Neural cell (in vitro differentiated cells): Measurements from ENCODE around the gene PGF. TPM values are rescaled to one million over a fixed set of nuclear protein-coding genes. Genes with fewer than 3 reads are reported as not detected.

Source experiments
- H2AFZ ChIP-seq: fragments of 200-600, 300-800 bp; sonication (generic), shearing (Covaris generic); 2 replicates; pipeline ENCODE4 v1.6.0; 2014; ENCODE audit warnings: low read depth, mild to moderate bottlenecking, antibody characterized with exemption, low read length, moderate library complexity
- H3F3A ChIP-seq: fragments of 200-600 bp; shearing (Covaris generic); 2 replicates; pipeline ENCODE4 v1.6.1; 2016; ENCODE audit warnings: mild to moderate bottlenecking, moderate library complexity, mixed read lengths, antibody characterized with exemption, low read length; ENCODE audit not compliant: insufficient read depth, poor library complexity, severe bottlenecking
- H3K27ac ChIP-seq: fragments of 200-600, 300-800 bp; sonication (generic), shearing (Covaris generic); 2 replicates; pipeline ENCODE4 v1.5.1; 2014; ENCODE audit warnings: mild to moderate bottlenecking, low read length, moderate library complexity
- H3K27me3 ChIP-seq: fragments of 300-800, 200-600 bp; sonication (generic), shearing (Covaris generic); 2 replicates; pipeline ENCODE4 v1.6.0; 2014; ENCODE audit warnings: mild to moderate bottlenecking, low read depth, low read length, moderate library complexity; ENCODE audit not compliant: insufficient read depth
- H3K36me3 ChIP-seq: fragments of 300-800, 200-600 bp; sonication (generic), shearing (Covaris generic); 2 replicates; pipeline ENCODE4 v1.5.1; 2014; ENCODE audit warnings: mild to moderate bottlenecking, antibody characterized with exemption, low read length, moderate library complexity; ENCODE audit not compliant: insufficient read depth
- H3K4me2 ChIP-seq: fragments of 300-800, 200-600 bp; sonication (generic), shearing (Covaris generic); 2 replicates; pipeline ENCODE4 v1.6.0; 2014; ENCODE audit warnings: mild to moderate bottlenecking, low read length
- H3K4me3 ChIP-seq: fragments of 300-800, 200-600 bp; sonication (generic), shearing (Covaris generic); 2 replicates; pipeline ENCODE4 v1.5.1; 2014; ENCODE audit warnings: mild to moderate bottlenecking, low read length, moderate library complexity
- H3K79me2 ChIP-seq: fragments of 200-600 bp; shearing (Covaris generic); replicated peaks from 2 replicates; pipeline ENCODE4 v1.6.0; 2014; ENCODE audit warnings: mild to moderate bottlenecking, low read length, moderate library complexity; ENCODE audit not compliant: insufficient read depth
- H3K9ac ChIP-seq: fragments of 300-800, 200-600 bp; sonication (generic), shearing (Covaris generic); 2 replicates; pipeline ENCODE4 v1.6.1; 2016; ENCODE audit warnings: mild to moderate bottlenecking, low read length, mixed read lengths
- H3K9me2 ChIP-seq: fragments of 200-600 bp; shearing (Covaris generic); 2 replicates; pipeline ENCODE4 v1.6.1; 2016; ENCODE audit warnings: mild to moderate bottlenecking, low read length, mixed read lengths; ENCODE audit not compliant: insufficient read depth
- H3K9me3 ChIP-seq: fragments of 200-600, 300-800 bp; sonication (generic), shearing (Covaris generic); 2 replicates; pipeline ENCODE4 v1.6.1; 2016; ENCODE audit warnings: mild to moderate bottlenecking, mixed run types, low read length, moderate library complexity, mixed read lengths
- H4K20me1 ChIP-seq: fragments of 200-600 bp; shearing (Covaris generic); 2 replicates; pipeline ENCODE4 v1.6.1; 2016; ENCODE audit warnings: mild to moderate bottlenecking, mixed run types; ENCODE audit not compliant: insufficient read depth
- MXI1 ChIP-seq: fragments of 450-650 bp; conservative IDR thresholded peaks from 2 replicates; pipeline ENCODE4 v1.6.1; 2014; ENCODE audit warnings: antibody characterized with exemption, mild to moderate bottlenecking; ENCODE audit not compliant: poor library complexity, severe bottlenecking
- polyA plus RNA-seq: library from polyadenylated mRNA; depleted of rRNA; stranded (reverse); fragments of >200 nt; gene quantifications from 2 replicates; pipeline ENCODE4 v1.2.3, GENCODE V29; 2014
- TF ChIP-seq, protein P1 (sequence below): fragments of 450-650 bp; IDR thresholded peaks from 2 replicates; pipeline ENCODE4 v1.5.1; 2014; ENCODE audit warnings: antibody characterized with exemption, mild to moderate bottlenecking, moderate library complexity; ENCODE audit not compliant: poor library complexity, severe bottlenecking

PGF gene
- polyA plus RNA-seq, 1 donor from 2014 or later: not detected

DNA sequence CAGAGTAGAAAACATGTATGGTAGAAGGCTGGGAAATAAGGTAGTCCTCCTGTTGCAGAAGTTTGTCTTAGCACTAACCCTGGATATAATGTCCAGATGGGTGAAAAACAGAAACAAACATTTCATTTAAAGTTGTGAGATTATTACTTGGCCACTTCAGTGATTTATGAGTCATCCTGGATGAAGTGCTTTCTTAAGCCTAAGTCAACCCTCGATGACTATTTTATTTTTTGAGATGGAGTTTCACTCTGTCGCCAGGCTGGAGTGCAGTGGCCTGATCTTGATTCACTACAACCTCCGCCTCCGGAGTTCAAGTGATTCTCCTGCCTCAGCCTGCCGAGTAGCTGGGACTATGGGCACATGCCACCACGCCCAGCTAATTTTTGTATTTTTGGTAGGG lies 63.5 kb downstream of the PGF start:
- H2AFZ ChIP-seq: no peak overlapping the region
- H3K27me3 ChIP-seq: no peaks in the 10 kb centered on the region
- H3K79me2 ChIP-seq: peaks cover 15% of the 10 kb centered on the region
- H3K27ac ChIP-seq: no peak overlapping the region
- H3K4me2 ChIP-seq: no peak overlapping the region
- TF ChIP-seq, protein P1, sequence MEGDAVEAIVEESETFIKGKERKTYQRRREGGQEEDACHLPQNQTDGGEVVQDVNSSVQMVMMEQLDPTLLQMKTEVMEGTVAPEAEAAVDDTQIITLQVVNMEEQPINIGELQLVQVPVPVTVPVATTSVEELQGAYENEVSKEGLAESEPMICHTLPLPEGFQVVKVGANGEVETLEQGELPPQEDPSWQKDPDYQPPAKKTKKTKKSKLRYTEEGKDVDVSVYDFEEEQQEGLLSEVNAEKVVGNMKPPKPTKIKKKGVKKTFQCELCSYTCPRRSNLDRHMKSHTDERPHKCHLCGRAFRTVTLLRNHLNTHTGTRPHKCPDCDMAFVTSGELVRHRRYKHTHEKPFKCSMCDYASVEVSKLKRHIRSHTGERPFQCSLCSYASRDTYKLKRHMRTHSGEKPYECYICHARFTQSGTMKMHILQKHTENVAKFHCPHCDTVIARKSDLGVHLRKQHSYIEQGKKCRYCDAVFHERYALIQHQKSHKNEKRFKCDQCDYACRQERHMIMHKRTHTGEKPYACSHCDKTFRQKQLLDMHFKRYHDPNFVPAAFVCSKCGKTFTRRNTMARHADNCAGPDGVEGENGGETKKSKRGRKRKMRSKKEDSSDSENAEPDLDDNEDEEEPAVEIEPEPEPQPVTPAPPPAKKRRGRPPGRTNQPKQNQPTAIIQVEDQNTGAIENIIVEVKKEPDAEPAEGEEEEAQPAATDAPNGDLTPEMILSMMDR: no peak
- no peak for TF ChIP-seq MXI1
- no peaks in the 10 kb centered on the region for H3K36me3 ChIP-seq
- no peak overlapping the region for H3K9ac ChIP-seq
- H3K4me3 ChIP-seq: no peak overlapping the region
- H3K9me2 ChIP-seq: no peaks in the 10 kb centered on the region
- H3F3A ChIP-seq: no peaks in the 10 kb centered on the region
- no peaks in the 10 kb centered on the region for H4K20me1 ChIP-seq
- H3K9me3 ChIP-seq: no peaks in the 10 kb centered on the region

Other genes starting within 250 kb of the PGF start
- gene AREL1, start 242.5 kb downstream of the PGF start, polyA plus RNA-seq: 30.4 and 33.8 TPM in 2 replicates
- 31.5 and 39.8 TPM in 2 replicates for gene FCF1, start 242.5 kb downstream of the PGF start, polyA plus RNA-seq
- 63.4 and 75.1 TPM in 2 replicates for gene YLPM1, start 192.3 kb downstream of the PGF start, polyA plus RNA-seq
- not detected in 2 replicates for gene PROX2, start 79.5 kb downstream of the PGF start, polyA plus RNA-seq
- gene DLST, start 73.7 kb downstream of the PGF start, polyA plus RNA-seq: 56.5 and 59.7 TPM in 2 replicates
- gene RPS6KL1, start 32.3 kb downstream of the PGF start, polyA plus RNA-seq: 147 and 187 TPM in 2 replicates
- 43.1 and 59.0 TPM in 2 replicates for gene EIF2B2, start 47.3 kb upstream of the PGF start, polyA plus RNA-seq
- 16.9 and 17.3 TPM in 2 replicates for gene MLH3, start 95.9 kb upstream of the PGF start, polyA plus RNA-seq
- 143 and 149 TPM in 2 replicates for gene ACYP1, start 108.4 kb upstream of the PGF start, polyA plus RNA-seq
- gene ZC2HC1C, start 114.0 kb upstream of the PGF start, polyA plus RNA-seq: 3.9 and 4.5 TPM in 2 replicates
- 9.4 and 22.9 TPM in 2 replicates for gene NEK9, start 171.5 kb upstream of the PGF start, polyA plus RNA-seq
- gene TMED10, start 221.0 kb upstream of the PGF start, polyA plus RNA-seq: 121 and 146 TPM in 2 replicates